Measurements from ENCODE around the gene SIN3A. TPM values are rescaled to one million over a fixed set of nuclear protein-coding genes. Genes with fewer than 3 reads are reported as not detected.

Gene SIN3A
- total RNA-seq, 1 donor from 2014 or later: 86.6 TPM

- Mint-ChIP-seq H3K36me3 (peaks cover 33% of the 10 kb centered on the region), H3K4me1 (no peaks in the 10 kb centered on the region), H3K4me3 (no peak overlapping the region), H3K27ac (no peak overlapping the region), H3K9me3 (no peaks in the 10 kb centered on the region), H3K27me3 (ENCODE audit: low read depth) (no peaks in the 10 kb centered on the region)
- no peak for DNase-seq (ENCODE audit: low spot score in 2 of 2, unreplicated experiment in 2 of 2)
- TF ChIP-seq CTCF (IDR thresholded peaks at IDR 0.05; ENCODE audit: unreplicated experiment): no peak
These were observed 70.7 kb downstream of the SIN3A start for GRCh38 chr15:75380773-75381172.

DNA sequence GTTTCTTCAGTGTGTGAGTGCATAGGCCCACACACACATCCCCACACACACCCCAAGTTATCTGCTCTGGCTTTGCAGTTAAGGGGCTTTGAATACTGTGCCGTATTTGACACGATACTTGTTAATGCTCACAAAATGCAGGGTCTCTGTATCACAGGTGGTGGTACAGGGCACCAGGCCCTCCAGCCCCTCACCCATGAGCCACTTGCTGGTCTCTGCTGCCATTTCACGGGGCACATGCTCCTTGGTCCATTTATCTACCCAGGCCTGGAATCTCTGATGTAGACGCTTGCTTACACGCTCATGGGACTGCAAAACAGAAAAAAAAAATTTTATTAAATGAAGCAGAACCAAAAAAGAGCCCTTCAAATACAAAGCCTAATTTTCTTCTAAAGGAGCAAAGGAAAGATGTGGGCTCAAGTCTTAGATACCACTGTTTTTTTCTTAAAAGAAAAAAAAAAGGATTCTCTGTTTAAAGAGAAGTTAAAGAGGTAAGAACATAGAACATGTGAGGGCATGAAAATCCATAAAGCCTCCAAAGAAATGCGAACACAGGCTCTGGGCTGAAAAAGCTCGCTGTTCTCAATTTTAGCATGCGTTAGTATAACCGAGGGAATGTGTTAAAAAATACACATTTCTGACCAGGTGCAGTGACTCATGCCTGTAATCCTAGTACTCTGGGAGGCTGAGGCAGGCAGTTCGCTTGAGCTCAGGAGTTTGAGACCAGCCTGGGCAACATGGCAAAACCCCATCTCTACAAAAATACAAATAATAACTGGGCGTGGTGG lies 79.4 kb downstream of the SIN3A start:
- Mint-ChIP-seq H3K27ac (no peak overlapping the region), H3K4me1 (peaks cover 14% of the 10 kb centered on the region), H3K36me3 (peaks cover 37% of the 10 kb centered on the region), H3K4me3 (no peak overlapping the region), H3K27me3 (ENCODE audit: low read depth) (no peaks in the 10 kb centered on the region), H3K9me3 (no peaks in the 10 kb centered on the region)
- no peak for DNase-seq (ENCODE audit: low spot score in 2 of 2, unreplicated experiment in 2 of 2)
- no peak for TF ChIP-seq CTCF (IDR thresholded peaks at IDR 0.05; ENCODE audit: unreplicated experiment)

- Mint-ChIP-seq H3K4me1 (peaks cover 14% of the 10 kb centered on the region), H3K36me3 (peaks cover 36% of the 10 kb centered on the region), H3K4me3 (no peak overlapping the region), H3K27ac (no peak overlapping the region), H3K27me3 (ENCODE audit: low read depth) (no peaks in the 10 kb centered on the region), H3K9me3 (no peaks in the 10 kb centered on the region)
- no peak for TF ChIP-seq CTCF (IDR thresholded peaks at IDR 0.05; ENCODE audit: unreplicated experiment)
- no peak for DNase-seq (ENCODE audit: low spot score in 2 of 2, unreplicated experiment in 2 of 2)
These were observed 80.0 kb downstream of the SIN3A start for GRCh38 chr15:75371486-75371885.

DNA sequence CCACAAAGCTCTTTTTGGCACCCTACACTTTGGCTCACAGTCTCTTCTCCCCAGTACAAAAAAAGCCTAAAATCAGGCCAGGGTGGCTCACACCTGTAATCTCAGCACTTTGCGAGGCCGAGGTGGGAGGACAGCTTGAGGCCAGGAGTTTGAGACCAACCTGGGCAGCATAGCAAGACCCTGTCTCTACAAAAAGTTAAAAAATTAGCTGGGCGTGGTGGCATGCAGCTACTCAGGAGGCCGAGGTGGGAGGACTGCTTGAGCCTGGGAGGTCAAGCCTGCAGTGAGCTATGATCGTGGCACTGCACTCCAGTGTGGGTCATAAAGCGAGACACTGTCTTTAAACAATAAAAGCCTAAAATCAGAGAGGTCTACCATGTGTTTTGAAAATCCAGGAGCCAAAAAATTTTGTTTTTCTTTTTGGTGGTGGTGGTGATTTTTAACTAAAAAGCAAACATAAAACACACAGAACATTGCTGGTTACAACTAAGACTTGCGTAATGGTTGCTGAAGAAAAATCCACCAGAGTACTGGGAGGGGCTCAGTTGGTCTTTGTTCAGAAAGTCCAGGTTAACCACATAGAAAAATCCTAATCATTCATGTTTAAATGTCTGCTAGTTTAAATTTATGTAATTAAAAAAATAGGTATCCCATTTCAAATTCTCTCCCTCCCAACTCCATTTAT lies 81.5 kb downstream of the SIN3A start:
- no peaks in the 10 kb centered on the region for H3K27me3 Mint-ChIP-seq (ENCODE audit: low read depth)
- no peak for TF ChIP-seq CTCF (IDR thresholded peaks at IDR 0.05; ENCODE audit: unreplicated experiment)
- peaks cover 14% of the 10 kb centered on the region for H3K4me1 Mint-ChIP-seq
- H3K36me3 Mint-ChIP-seq: peaks cover 24% of the 10 kb centered on the region
- H3K27ac Mint-ChIP-seq: peak overlapping the region; percentile 97
- no peak for DNase-seq (ENCODE audit: low spot score in 2 of 2, unreplicated experiment in 2 of 2)
- no peaks in the 10 kb centered on the region for H3K9me3 Mint-ChIP-seq
- peak overlapping the region; percentile 11 for H3K4me3 Mint-ChIP-seq

DNA sequence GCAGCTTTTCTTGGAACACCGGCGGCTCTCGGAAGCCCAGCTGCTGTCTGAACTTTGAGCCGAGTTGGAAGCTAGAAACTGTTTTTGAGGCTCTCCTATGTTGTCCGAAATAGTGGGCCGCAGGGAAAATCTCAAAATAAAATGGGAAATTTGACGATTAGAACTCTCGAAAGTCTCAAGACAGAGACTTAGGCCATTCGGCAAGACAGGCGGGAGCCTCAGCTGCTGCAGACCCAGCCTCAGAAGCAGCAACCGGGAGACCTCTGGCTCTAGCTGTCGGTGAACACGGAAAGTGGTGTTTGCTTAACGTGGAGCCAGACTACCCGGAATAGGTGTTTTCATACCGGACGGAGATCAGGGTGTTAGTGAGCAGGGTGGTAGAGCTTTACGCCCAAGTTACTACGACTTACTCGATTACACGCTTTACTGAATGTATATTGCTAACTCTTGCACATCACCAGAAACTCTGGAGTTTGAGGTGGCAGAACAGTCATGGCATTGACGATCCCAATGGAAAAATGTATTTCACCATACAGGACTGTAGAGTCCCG lies 82.7 kb downstream of the SIN3A start:
- TF ChIP-seq CTCF (IDR thresholded peaks at IDR 0.05; ENCODE audit: unreplicated experiment): no peak
- H3K27ac Mint-ChIP-seq: peak overlapping the region; percentile 97

More for the DNA sequence above, 82.7 kb downstream of the SIN3A start:
- Mint-ChIP-seq H3K36me3 (peaks cover 15% of the 10 kb centered on the region), H3K4me1 (peaks cover 14% of the 10 kb centered on the region), H3K27me3 (ENCODE audit: low read depth) (no peaks in the 10 kb centered on the region), H3K4me3 (peak overlapping the region; percentile 89), H3K9me3 (no peaks in the 10 kb centered on the region)
- no peak for DNase-seq (ENCODE audit: low spot score in 2 of 2, unreplicated experiment in 2 of 2)

Measured in mesothelial cell of epicardium (in vitro differentiated cells).